Gastrocnemius medialis (tissue), 4 donors: ENCODE measurements around the gene ADARB2. TPM values are rescaled to one million over a fixed set of nuclear protein-coding genes. Genes with fewer than 3 reads are reported as not detected.

Experiments used
- ATAC-seq, 2 donors: fragments of 150-250 bp; one replicate each; pipeline ENCODE4 v1.9.1; 2016
- DNase-seq, 2 donors: peaks; one replicate each; pipeline ENCODE4 v3.0.0-alpha.2; 2019
- H3K27ac ChIP-seq, 4 donors: fragments of 200-600 bp; sonication (generic); 1 replicate in 1 of 4; 2 replicates in 3 of 4; pipeline ENCODE4 v1.5.1; 2016 to 2018; ENCODE audit warnings: mild to moderate bottlenecking in 2 of 4, moderate library complexity in 1 of 4
- H3K27me3 ChIP-seq, 3 donors: fragments of 200-600 bp; sonication (generic) in 2 of 3; 1 replicate in 1 of 3; 2 replicates in 2 of 3; pipeline versions ENCODE4 v1.5.1 to v1.6.0; 2016 to 2019; ENCODE audit warnings: mild to moderate bottlenecking in 1 of 3, moderate library complexity in 1 of 3
- H3K36me3 ChIP-seq, 2 donors: fragments of 200-600 bp; sonication (generic) in 1 of 2; one replicate each; pipeline ENCODE4 v1.5.1; 2017 to 2018
- H3K4me1 ChIP-seq, 2 donors: fragments of 200-600 bp; sonication (generic) in 1 of 2; one replicate each; pipeline ENCODE4 v1.5.1; 2016 to 2017; ENCODE audit warnings: mild to moderate bottlenecking in 2 of 2
- H3K4me3 ChIP-seq, 4 donors: fragments of 200-600 bp; sonication (generic) in 3 of 4; 1 replicate in 1 of 4; 2 replicates in 3 of 4; pipeline ENCODE4 v1.5.1; 2016 to 2019; ENCODE audit warnings: mild to moderate bottlenecking in 2 of 4
- H3K9me3 ChIP-seq, 3 donors: fragments of 200-600 bp; sonication (generic) in 2 of 3; 1 replicate in 1 of 3; 2 replicates in 2 of 3; pipeline ENCODE4 v1.5.1; 2016 to 2019
- CTCF ChIP-seq, 5 experiments: fragments of 450-650 bp in 3 of 5; fragments of 200-600 bp in 2 of 5; sonication (generic) in 2 of 5; IDR thresholded peaks in 4 of 5; conservative IDR thresholded peaks in 1 of 5; 1 replicate in 4 of 5; 2 replicates in 1 of 5; pipeline ENCODE4 v1.5.1; 2016 to 2019; ENCODE audit warnings: antibody characterized with exemption in 5 of 5, mild to moderate bottlenecking in 3 of 5, moderate library complexity in 3 of 5
- POLR2A ChIP-seq, 2 donors: fragments of 450-650 bp; IDR thresholded peaks; one replicate each; pipeline ENCODE4 v1.6.1; 2017; ENCODE audit warnings: antibody characterized with exemption in 2 of 2, mild to moderate bottlenecking in 2 of 2, moderate library complexity in 2 of 2
- in situ Hi-C, 4 donors: fragments of 200-750 bp; cut with MboI; loops; one replicate each; pipeline versions ENCODE4 v1.15.0 to v1.8.0; 2017; ENCODE audit warnings: low sequenced_read_pairs in 4 of 4
- intact Hi-C: fragments of 100-400 bp; cut with DNase I; formaldehyde crosslinking; loops from one replicate; pipeline ENCODE4 v1.15.1; 2023; ENCODE audit warnings: low total_unique reads
- total RNA-seq, 4 donors: library from RNA; depleted of rRNA; stranded (reverse); fragments of >200 nt; gene quantifications; one replicate each; pipeline versions ENCODE4 v1.1.0 to v1.2.3, GENCODE V29; 2016

Gene ADARB2
- total RNA-seq, 4 donors from 2014 or later, result 0.07 to 0.87 (median 0.10) TPM

GRCh38 chr10:1483826-1484225, 253.5 kb downstream of the ADARB2 start:
- DNase-seq, result no peak
- H3K9me3 ChIP-seq, result no peaks in the 10 kb centered on the region
- no peaks in the 10 kb centered on the region for H3K27me3 ChIP-seq
- H3K27ac ChIP-seq, result no peak overlapping the region
- in situ Hi-C loops (no loop called here), intact Hi-C loops (loop anchor here (5.0 kb wide), 1 partner anchor 52 kb away; no protein-coding TSS in a partner anchor)
- no peak for ATAC-seq
- no peaks in the 10 kb centered on the region for H3K36me3 ChIP-seq
- TF ChIP-seq POLR2A (IDR thresholded peaks at IDR 0.05), result no peak
- TF ChIP-seq CTCF (IDR thresholded peaks at IDR 0.05 in 4 of 5, conservative IDR thresholded peaks at IDR 0.05 in 1 of 5), result no peak
- H3K4me1 ChIP-seq, result no peaks in the 10 kb centered on the region
- H3K4me3 ChIP-seq, result no peak overlapping the region

GRCh38 chr10:1483246-1483645, 254.1 kb downstream of the ADARB2 start:
- intact Hi-C loops, result loop anchor here (5.0 kb wide), 1 partner anchor 51 kb away; no protein-coding TSS in a partner anchor
- Histone ChIP-seq H3K27ac (no peak overlapping the region), H3K9me3 (no peaks in the 10 kb centered on the region), H3K4me1 (no peaks in the 10 kb centered on the region), H3K36me3 (no peaks in the 10 kb centered on the region), H3K27me3 (no peaks in the 10 kb centered on the region), H3K4me3 (no peak overlapping the region)
- TF ChIP-seq POLR2A (IDR thresholded peaks at IDR 0.05), result no peak
- no peak for ATAC-seq
- in situ Hi-C loops, result no loop called here
- DNase-seq, result no peak

- TF ChIP-seq POLR2A (IDR thresholded peaks at IDR 0.05), result no peak
- Histone ChIP-seq H3K27me3 (no peaks in the 10 kb centered on the region), H3K36me3 (no peaks in the 10 kb centered on the region), H3K9me3 (no peaks in the 10 kb centered on the region), H3K27ac (no peak overlapping the region), H3K4me1 (no peaks in the 10 kb centered on the region), H3K4me3 (no peak overlapping the region)
- ATAC-seq (no peak), DNase-seq (no peak)
- intact Hi-C loops (no loop called here), in situ Hi-C loops (no loop called here)
Observed at GRCh38 chr10:1477578-1477977, 259.7 kb downstream of the ADARB2 start.

GRCh38 chr10:1476455-1476803, 260.9 kb downstream of the ADARB2 start:
- DNase-seq, result no peak
- Histone ChIP-seq H3K9me3 (no peaks in the 10 kb centered on the region), H3K27ac (no peak overlapping the region), H3K4me1 (no peaks in the 10 kb centered on the region), H3K27me3 (no peaks in the 10 kb centered on the region), H3K4me3 (no peak overlapping the region), H3K36me3 (no peaks in the 10 kb centered on the region)
- ATAC-seq, result no peak
- intact Hi-C loops (no loop called here), in situ Hi-C loops (no loop called here)
- TF ChIP-seq CTCF (IDR thresholded peaks at IDR 0.05 in 4 of 5, conservative IDR thresholded peaks at IDR 0.05 in 1 of 5) (no peak), POLR2A (IDR thresholded peaks at IDR 0.05) (no peak)

- intact Hi-C loops, result no loop called here
- no peaks in the 10 kb centered on the region for H3K36me3 ChIP-seq
- no peaks in the 10 kb centered on the region for H3K9me3 ChIP-seq
- no peak for DNase-seq
- H3K4me1 ChIP-seq, result no peaks in the 10 kb centered on the region
- no peak overlapping the region for H3K4me3 ChIP-seq
- in situ Hi-C loops, result no loop called here
- no peak for TF ChIP-seq POLR2A (IDR thresholded peaks at IDR 0.05)
- no peak for TF ChIP-seq CTCF (IDR thresholded peaks at IDR 0.05 in 4 of 5, conservative IDR thresholded peaks at IDR 0.05 in 1 of 5)
- H3K27ac ChIP-seq, result no peak overlapping the region
- H3K27me3 ChIP-seq, result no peaks in the 10 kb centered on the region
- ATAC-seq, result no peak
Observed at GRCh38 chr10:1475771-1476454, 261.4 kb downstream of the ADARB2 start.
